ENCODE results near the gene CYP3A7.
"Not testable (repeated sequence)": the region's sequence is repeated elsewhere in the genome, so short reads cannot be mapped to it uniquely, and the experiment has no call there.

The CYP3A7 gene

DNA sequence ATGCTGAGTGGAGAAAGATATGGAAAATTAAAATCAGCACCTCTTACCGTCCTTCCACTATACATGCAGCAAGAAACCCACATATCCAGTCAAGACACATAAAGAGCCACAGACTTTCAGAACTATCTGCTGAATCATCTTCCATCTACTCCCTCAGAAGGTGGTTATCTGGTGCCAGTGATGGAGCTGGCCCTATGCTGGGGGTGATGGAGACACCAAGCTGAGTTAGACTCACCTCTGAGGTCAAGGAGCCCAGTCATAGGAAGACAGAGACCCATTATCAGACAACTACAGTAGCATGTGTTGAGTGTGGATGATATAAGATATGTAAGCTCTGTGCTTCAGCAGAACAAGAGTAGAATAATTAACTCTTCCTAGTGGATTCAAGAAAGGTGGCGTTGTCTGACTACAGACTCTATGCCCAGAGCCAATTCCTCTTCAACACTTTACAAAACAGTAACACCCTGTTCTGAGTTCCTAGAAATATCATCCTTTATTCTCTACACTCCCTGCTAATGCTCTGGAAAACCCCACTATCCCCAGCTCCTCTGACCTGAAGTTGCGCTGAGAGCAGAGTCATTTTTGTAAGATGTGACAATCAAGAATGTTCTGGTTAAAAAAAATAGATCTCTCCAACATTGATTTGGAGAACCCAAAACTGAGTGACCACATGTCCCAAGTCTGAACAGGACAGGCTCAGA is 69.5 kb downstream of the CYP3A7 start:
- DNase-seq = no peak

DNA sequence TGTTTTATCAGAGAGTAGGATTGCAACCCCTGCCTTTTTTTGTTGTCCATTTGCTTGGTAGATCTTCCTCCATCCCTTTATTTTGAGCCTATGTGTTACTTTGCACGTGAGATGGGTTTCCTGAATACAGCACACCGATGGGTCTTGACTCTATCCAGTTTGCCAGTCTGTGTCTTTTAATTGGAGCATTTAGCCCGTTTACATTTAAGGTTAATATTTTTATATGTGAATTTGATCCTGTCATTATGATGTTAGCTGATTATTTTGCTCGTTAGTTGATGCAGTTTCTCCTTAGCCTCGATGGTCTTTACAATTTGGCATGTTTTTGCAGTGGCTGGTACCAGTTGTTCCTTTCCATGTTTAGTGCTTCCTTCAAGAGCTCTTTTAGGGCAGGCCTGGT is 77.1 kb downstream of the CYP3A7 start:
- not testable (repeated sequence) for DNase-seq

Data from CD4-positive, alpha-beta T cell treated with Interleukin-17A for 4 hours (primary cell).